Activated effector memory CD4-positive, alpha-beta T cell treated with Interleukin-2 at 50 U/mL for 16 hours (primary cell): Measurements from ENCODE around the gene PRKCB.

Source experiments
- DNase-seq: peaks from one replicate; pipeline ENCODE4 v3.0.0-alpha.2; 2020

Gene PRKCB

DNA sequence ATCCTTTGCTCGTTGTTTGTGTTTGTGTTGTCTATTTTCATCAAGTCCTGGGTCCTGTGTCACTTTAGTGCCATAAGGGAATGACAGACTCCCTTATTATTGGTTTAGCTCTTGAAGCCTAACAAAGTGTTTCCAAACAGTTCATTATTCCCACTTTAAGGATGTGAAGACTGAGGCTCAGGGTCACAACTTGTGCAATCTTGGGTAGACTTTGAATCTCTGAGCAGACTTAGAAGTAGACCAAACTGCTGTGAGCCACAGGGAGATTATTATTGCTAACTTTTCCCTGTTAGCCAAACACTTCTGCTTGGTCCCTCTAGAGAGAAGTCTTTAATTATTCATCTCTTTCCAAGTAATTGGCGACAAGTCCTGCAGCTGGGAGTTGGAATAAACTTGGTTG, 31.8 kb downstream of the PRKCB start:
- DNase-seq, result no peak

DNA sequence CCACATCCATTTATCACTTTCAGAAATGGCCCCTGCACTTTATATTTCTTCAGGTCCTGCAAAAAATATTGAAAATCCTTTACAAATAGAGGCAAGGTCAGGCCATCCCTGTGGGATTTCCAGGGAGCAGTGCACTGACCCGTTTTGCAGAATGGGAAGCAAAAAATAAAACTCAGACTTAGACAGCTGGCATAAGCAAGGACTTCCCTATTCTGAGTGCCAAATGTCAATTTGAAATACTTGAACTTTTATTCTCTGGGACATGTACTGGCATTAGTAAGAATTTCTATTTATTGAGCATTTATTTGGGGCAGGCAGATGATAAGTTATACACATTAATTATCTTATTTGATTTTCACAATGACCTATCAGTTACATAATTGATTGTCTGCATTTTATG, 32.4 kb downstream of the PRKCB start:
- no peak for DNase-seq

DNA sequence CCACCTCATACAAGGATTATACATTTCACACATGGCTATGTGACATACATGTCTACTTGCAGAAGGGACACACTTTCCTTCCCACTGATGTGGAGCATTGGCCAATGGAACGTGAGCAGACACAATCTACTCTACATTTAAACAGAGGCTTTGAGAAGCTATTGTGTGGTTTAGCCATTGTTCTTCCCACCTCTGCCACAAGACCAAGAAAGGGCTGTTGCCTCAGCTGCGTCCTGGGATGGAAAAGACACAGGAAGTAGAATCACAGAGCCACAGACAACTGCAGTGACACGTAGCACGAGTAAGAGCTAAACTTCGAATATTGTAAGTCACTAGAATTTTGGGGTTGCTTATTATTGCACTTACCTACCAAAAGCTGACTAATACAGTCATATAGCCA, 33.3 kb downstream of the PRKCB start:
- DNase-seq, result no peak

DNA sequence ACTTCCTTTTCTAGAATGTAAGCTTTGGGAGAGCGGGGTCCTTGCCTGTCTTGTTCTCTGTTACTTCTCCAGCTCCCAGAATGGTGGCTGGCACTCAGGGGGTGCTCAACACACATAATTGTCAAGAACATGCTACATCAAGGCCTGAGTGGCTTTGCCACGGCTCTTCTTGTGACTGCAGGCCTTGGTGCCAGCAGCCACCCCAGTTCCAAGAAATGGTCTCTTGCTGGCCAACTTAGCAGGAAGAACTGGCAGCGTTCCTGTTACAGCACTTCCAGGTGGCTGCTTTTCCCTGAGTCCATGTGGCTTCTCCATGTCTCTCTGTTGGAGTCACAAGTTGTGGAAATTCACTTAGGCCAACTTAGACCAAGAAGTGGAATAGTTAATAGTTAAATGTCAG, 36.1 kb downstream of the PRKCB start:
- DNase-seq, result no peak

DNA sequence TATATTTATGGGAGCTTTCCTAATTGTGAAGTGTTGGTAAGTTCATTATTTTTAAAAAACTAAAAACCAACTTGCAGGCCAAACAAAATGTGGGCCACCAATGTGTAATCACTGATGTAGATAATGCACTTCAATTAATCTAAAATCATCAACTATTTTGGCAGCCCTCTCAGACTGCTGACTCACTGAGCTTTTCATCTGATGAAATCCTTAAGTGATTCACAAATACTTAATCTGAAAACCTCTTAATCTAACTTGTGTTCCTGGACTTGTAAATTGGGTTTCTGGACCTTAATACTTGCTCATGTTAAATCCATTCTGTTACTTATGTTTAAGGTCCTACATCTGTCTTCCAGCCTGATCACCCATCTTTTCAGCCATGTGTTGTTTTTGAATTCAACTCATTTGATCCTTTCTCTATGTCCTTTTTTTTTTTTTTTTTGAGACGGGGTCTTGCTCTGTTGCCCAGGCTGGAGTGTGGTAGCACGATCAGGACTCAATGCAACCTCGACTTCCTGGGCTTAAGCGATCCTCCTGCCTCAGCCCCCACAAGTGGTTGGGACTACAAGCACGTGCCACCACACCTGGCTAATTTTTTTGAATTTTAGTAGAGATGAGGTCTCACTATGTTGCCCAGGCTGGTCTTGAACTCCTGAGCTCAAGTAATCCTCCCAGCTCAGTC, 39.0 kb downstream of the PRKCB start:
- no peak for DNase-seq

DNA sequence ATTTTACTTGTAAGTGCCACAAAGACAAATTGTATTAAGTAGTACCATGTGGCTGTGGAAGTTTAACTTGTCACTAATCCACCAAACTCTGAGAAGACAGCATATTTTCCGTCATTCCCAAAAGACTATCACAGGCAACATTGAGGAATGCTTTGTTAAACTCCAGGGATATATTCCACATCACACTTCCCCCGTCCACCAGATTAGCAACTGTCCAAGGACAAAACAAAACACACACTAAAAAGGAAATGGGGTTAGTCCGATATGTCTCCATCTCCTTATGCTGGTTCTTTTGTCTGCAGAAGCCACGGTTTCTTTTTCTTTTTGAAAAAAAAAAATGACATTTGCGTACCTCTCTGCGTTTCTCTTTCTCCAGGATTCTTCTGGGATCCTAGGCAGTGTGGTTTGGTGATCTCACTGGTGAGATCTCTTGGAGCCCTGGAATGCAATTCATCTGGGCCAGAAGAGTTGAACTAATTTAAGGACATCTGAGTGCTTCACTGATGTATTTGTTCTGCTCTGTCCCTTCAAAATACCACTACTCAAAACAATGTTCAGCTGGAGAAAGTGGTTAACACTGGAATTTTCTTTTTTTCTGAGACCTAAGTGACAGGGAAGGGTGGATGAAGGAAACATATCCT, 40.6 kb downstream of the PRKCB start:
- no peak for DNase-seq

DNA sequence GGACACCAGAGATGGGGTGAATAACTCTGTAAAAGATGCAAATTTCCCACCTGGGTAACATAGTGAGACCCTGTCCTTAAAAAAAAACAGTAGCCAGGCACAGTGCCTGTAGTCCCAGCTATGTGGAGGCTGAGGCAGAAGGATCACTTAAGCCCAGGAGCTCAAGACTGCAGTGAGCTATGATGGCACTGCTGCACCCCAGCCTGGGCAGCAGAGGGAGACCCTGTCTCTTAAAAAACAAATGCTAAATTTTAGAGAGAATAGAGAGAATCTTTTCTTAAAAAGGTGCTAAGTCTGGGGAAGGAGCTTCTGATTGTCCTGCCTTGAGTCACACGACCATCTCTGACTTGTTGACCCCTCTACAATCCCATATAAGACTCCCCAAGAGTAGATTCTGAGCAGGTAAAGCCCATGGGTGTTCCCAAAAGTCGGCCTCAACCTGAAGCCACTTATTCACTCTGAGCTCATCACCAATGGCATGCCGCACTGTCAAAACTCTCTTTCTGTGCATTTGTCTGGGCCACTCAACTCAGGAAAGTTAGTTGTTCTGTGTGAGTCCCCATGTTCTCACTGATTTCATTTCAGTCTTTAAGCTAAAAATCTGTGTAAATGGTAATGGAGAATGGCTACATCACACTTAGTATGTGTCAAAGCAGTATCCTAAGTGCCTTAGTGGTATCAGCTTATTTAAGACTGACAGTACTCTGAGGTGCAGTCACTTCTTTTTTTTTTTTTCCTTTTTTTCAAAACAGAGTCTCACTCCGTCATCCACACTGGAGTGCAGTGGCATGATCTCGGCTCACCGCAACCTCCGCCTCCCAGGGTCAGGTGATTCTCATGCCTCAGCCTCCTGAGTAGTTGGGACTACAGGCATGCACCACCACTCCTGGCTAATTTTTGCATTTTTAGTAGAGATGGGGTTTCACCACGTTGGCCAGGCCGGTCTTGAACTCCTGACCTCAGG, 41.6 kb downstream of the PRKCB start:
- no peak for DNase-seq

DNA sequence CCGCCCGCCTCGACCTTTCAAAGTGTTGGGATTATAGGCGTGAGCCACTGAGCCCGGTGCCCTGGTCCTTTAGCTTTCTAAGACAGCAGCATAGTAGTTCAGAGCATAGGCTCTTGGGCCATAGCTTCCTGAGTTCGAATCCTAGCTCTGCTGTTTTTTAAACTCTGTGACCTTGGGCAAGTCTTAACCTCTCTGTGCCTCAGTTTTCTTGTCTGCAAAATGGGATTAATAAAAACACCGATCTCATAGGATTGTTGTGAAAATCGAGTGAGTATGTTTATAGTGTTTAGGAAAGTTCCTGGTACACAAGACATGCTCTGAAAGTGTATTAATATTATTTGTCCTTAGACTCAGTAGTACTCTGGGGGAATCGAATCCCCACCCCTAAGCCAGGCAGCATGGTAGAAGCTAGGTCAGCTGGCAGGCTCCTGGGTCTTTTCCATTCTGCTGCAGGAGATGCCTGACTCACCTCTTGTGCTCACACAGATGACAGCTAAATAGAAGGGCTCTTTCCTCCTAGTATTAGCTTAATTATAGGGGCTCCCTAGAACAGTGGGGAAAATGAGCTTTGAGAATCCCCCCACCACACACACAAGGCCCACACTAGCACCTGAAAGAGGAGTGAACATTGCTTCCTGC, 44.1 kb downstream of the PRKCB start:
- no peak for DNase-seq

DNA sequence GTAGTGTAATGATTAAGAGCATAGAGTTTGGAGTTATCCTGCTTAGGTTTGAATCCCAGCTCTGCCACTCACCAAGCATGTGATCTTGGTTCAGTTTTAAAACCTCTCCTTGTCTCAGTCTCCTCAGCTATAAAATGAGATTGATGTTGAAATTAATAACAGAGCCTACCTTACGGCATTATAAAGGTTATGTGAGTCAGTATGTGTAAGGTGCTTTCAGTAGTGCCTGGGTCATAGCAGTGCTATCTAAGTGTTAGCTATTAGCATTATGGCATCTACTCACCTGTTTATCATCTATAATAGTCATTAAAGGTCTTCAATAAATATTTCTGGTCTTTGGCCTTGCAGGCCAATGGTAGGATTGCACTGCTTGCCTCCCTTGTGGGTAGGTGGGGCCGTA, 53.4 kb downstream of the PRKCB start:
- no peak for DNase-seq

DNA sequence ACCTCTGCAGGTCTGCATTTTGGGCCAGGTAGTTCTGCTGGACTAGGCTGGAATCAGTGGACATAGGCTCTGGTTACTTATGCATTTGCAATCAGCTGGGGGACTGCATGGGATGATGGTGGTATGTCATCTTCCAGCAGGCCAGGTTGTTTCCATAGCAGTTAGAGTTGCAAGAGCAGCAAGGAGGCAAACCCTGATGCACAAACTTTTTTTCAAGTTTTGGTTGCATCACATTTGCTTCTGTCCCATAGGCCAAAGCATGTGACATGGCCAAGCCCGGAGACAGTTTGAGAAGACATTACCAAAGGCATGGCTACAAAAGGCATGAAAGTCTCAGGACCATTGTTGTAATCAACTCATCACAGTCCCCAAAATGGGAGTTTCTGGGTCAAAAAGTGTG, 58.2 kb downstream of the PRKCB start:
- DNase-seq, result no peak

DNA sequence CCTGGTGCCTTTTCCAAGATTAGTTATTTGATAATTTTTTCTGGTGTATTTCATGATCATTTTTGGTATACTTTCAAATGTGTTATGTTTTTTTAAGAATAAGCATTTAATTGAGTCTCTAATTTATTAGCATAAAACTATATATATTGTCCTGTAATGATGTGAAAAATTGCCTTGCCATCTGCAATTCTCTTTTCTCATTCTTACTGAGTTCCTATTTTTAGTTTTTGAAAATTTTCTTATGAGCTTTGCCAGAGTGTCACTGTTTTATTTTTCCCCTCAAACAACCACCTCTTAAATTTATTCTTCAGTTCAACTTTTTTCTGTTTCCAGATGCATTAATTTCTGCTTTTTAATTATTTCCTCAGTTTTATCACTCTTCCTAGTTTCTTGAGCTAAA, 59.3 kb downstream of the PRKCB start:
- DNase-seq, result no peak

DNA sequence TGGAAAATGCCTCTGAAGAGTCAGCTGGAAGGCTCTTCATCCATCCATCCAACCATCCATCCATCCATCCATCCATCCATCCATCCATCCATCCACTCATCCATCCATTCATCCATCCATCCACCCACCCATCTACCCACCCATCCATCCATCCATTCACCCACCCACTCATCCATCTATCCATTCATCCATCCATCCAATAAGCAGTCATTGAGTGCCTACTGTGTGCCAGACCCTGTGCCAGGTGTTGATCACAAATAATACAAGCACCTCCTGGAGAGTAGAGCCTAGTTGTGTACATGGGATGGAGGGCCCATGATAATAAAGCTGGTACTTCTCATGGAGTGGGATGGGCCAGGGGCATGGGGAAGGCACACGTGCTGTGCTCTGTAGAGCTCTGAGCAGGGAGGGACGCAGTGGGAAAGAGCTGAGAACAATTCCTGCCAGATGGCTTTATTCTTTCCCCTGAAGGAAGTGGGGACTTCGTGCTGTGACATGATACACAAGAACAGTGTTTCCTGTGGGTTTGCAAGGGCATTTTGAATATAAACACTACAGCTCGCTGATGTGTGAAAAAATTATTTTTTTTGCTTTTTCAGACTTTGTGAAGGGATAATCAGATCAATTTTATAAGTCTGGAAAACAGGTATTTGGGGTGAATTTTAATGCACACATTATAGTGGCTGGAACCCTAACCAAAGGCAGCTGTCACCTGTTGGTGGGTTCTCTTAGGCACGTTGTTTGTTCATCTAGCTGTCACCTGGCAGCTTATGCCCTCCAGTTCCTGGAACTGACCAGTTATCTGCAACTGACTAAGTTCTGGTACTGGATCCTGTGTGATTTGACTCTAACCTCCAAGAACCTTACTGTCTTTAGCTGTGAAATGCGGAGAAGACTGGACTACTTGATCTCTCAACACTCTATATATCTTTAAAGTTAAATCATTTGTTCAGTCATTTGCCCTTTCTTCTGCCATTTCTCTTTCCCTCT, 61.3 kb downstream of the PRKCB start:
- DNase-seq, result no peak

DNA sequence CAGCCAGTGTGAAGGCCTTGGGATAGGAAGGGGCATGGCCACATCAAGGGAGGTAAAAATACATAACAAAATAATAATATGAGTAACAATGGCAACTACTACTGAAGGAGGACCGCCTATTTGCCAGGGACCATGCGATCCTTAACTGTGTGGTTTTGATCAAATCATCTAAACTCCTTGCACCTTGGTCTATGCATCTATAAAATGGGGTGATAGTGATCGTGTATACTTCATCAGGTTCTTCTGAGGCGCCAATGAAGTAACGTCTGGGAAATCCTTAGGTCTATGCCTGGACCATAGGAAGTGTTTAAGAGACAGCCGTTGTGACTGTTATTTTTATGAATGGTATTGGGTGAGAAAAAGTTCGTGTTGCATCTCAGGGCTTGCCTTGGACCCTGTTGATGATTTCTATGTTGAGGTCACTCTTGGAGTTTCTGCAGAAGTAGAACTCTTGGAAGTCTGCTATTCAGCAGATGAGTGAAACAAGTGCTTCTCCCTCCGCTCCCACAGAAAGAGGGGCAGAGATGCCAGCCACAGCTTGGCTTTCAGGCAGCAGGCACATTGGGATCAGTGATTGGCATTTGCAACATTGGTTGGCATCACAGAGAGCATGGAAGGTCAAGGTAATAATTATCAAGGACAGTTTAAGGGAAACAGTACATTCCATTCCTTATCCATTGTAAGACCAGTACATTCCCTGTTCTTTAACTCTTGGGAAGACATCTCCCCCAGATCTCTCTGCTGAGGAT, 63.1 kb downstream of the PRKCB start:
- DNase-seq, result no peak

DNA sequence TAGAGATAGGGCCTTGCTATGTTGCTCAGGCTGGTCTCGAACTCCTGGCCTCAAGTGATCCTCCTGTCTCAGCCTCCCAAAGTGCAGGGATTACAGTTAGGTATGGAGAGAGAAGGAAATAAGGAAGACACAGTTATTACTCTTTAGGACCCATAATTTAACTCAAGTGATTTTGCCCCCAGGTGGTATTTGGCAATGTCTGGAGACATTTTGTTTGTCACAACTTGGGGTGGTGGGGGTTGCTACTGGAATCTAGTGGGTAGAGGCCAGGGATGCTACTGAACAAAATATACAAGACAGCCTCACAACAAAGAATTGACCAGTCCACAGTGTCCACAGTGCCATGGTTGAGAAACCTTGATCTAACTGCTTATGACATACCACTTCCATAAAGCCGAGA, 64.1 kb downstream of the PRKCB start:
- DNase-seq, result no peak

DNA sequence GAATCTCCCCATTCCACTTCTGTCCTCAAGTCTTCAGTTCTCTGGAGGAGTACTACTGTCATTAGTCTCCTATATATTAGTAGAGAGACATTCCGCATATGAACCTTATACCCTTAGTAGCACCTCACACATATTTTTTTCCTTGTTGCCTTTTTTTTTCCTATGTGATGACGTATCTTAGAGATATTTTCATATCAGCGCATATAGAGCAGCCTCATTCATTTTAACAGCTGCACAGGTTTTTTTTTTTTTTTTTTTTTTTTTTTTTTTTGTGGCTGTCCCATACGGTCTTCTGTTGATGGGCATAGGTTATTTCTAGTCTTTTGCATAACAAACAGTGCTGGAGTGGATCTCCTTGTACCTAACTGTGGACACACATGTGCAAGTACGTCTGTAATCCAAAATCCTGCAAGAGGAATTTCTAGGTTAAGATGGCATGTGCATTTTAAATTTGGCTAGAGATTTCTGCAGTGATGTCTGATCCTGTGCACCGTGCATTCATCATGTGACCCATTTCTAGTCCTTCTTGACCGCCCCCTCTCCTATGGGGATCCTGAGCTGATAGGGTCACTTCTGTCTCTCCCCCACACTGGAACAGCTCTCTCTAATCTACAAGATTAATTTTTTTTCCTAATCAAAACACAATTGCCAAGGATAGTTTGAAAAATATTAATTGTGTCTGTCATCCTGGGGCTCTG, 64.8 kb downstream of the PRKCB start:
- no peak for DNase-seq

DNA sequence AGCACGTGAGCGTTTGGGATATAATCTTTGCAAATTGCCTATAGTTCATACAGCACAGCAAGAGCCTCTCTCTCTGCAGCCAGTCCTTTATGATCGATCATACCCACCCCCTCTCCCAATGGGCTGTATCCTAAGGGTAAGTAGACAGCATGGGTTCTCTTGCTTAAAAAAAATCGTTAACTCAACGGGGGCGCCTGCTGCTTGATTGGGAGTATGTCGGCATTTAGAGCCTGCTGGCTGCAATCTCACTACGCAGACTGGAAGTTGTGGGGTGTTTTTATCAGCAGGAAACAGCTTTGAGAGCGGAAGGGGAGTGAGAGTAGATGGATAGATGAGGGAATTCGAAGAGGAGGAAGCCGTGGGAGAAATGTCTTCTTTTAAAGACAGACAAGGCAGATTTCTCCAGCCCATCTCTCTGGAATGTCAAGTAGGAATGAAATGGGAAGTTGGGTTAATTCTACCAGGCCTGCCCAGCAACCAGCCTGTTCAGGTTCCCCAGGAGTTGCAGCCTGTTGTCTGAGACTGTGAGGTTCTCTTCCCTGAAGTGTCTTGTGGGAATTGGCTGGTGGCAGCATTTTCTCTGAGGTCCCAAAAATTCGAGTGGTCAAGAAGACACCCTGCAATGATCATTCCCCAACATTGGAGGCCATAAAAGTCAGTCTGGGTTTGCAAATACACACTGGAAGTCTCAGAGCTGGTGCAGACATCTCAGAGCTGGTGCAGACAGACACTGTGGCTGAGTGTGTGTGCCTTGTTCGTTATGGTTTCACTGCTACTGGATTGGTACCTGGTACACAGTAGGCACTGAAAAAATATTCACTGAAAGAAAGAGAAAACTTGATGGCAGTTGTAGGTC, 65.6 kb downstream of the PRKCB start:
- DNase-seq, result no peak

DNA sequence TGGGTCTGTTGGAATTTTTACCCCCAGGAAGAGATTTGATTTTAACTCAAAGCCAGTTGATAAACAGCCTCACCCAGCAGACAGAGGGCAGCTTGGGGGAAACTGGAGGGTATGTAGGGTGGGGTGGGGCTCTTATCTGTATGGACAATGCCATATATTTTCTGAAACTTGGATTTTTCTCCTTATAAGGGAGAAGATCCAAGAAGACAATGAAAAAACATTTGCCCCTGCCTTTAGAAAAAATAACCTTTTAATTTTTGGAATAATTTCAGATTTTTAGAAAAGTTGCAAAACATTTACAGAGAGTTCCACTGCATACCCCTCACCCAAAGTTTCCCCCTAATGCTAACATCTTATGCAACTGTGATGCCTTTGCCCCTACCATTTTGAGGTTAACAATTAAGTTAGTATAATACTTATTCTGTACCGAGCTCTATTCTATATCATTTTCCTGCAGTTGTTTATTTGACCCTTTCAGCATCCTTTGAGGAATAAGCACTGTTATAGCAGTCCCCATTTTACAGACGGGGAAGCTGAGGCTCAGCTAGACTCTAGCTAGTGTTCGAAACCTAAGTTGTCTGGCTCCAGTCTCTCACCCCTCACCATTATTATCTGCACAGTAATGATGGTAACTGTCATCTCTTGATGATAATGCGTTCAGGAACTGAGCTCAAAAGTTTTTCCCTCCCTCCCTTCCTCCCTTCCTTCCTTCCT, 66.4 kb downstream of the PRKCB start:
- DNase-seq, result no peak

DNA sequence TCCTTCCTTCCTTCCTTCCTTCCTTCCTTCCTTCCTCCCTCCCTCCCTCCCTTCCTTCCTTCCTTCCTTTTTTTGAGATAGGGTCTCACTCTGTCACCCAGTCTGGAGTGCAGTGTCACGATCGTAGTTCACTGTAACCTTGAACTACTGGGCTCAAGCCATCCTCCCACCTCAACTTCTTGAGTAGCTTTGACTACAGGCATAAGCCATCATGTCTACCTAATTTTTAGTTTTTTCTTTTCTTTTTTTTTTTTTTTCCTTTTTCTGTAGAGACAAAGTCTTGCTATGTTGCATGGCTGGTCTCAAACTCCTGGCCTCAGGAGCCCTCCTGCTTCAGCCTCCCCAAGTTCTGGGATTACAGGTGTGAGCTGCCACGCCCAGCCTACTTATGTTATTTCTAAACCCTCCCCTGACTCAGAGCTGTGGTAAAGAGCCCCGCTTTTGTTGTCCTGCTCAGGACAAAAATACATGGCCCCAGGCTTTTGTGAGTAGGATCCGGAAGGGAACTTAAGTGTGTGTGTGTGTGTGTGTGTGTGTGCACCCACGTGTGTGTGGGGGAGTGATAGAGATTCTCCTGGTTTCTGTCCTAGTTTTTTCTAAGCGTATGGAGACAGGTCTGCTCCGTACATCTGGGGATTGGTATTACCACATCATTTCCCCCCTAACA, 67.1 kb downstream of the PRKCB start:
- DNase-seq, result no peak
